PC-9 (cell line): ENCODE data around the gene GMEB2. TPM values are rescaled to one million over a fixed set of nuclear protein-coding genes. Genes with fewer than 3 reads are reported as not detected.

Experiments used
- BruUV-seq: library from RNA; stranded (reverse); fragments of 400-500 nt; replicated peaks from 2 replicates; lab custom pipeline; 2021; lab: Mats Ljungman, UMichigan
- CTCF ChIA-PET: fragments of 300-600 bp; sonication (Branson Sonifier 250); formaldehyde crosslinking; loops from one replicate; lab custom pipeline; 2022; ENCODE audit warnings: antibody characterized with exemption; lab: Charles Lee
- POLR2A ChIA-PET: fragments of 300-600 bp; sonication (Branson Sonifier 250); formaldehyde crosslinking; loops from one replicate; lab custom pipeline; 2022; ENCODE audit warnings: antibody characterized with exemption; ENCODE audit not compliant: unreplicated experiment; lab: Charles Lee
- DNase-seq, 2 experiments: peaks; one replicate each; pipeline versions ENCODE4 v3.0.0 to v3.0.0-alpha.2; 2015 to 2022; ENCODE audit warnings: mixed read lengths in 1 of 2
- H2AFZ ChIP-seq: fragments of 200-600 bp; sonication (generic); 2 replicates; pipeline ENCODE4 v1.8.1; 2017; ENCODE audit warnings: antibody characterized with exemption
- H3F3A ChIP-seq: fragments of 200-600 bp; sonication (generic); 2 replicates; pipeline ENCODE4 v1.8.1; 2017; ENCODE audit warnings: antibody characterized with exemption, mild to moderate bottlenecking, low read depth; ENCODE audit not compliant: insufficient read depth
- H3K27ac ChIP-seq: fragments of 200-600 bp; sonication (generic); 2 replicates; pipeline ENCODE4 v1.6.1; 2016; ENCODE audit warnings: mixed run types
- H3K27me3 ChIP-seq: fragments of 200-600 bp; sonication (generic); 2 replicates; pipeline ENCODE4 v1.6.1; 2016; ENCODE audit warnings: low read depth, mixed run types; ENCODE audit not compliant: insufficient read depth
- H3K36me3 ChIP-seq: fragments of 200-600 bp; sonication (generic); 2 replicates; pipeline ENCODE4 v1.6.1; 2016; ENCODE audit warnings: low read depth, mixed run types
- H3K4me1 ChIP-seq: fragments of 200-600 bp; sonication (generic); replicated peaks from 2 replicates; pipeline ENCODE4 v1.6.1; 2016; ENCODE audit warnings: mixed run types; ENCODE audit not compliant: insufficient read depth
- H3K4me2 ChIP-seq: fragments of 200-600 bp; sonication (generic); 2 replicates; pipeline ENCODE4 v1.6.1; 2017; ENCODE audit warnings: mixed run types
- H3K4me3 ChIP-seq: fragments of 200-600 bp; sonication (generic); 2 replicates; pipeline ENCODE4 v1.6.1; 2016; ENCODE audit warnings: mixed run types
- H3K79me2 ChIP-seq: fragments of 200-600 bp; sonication (generic); 2 replicates; pipeline ENCODE4 v1.6.1; 2017; ENCODE audit warnings: low read depth, mixed run types
- H3K9me2 ChIP-seq: fragments of 200-600 bp; sonication (generic); 2 replicates; pipeline ENCODE4 v1.8.1; 2017; ENCODE audit warnings: mild to moderate bottlenecking; ENCODE audit not compliant: insufficient read depth
- H3K9me3 ChIP-seq: fragments of 200-600 bp; sonication (generic); 2 replicates; pipeline ENCODE4 v1.8.1; 2016; ENCODE audit warnings: low read depth; ENCODE audit not compliant: insufficient read depth
- H4K20me1 ChIP-seq: fragments of 200-600 bp; sonication (generic); 2 replicates; pipeline ENCODE4 v1.8.1; 2017; ENCODE audit not compliant: insufficient read depth
- CTCF ChIP-seq: fragments of 200-600 bp; sonication (generic); conservative IDR thresholded peaks from 2 replicates; pipeline ENCODE4 v1.6.1; 2017; ENCODE audit warnings: mixed run types, antibody characterized with exemption, mild to moderate bottlenecking, moderate library complexity
- EZH2 ChIP-seq: fragments of 200-600 bp; sonication (generic); IDR thresholded peaks from 2 replicates; pipeline ENCODE4 v1.8.0; 2017; ENCODE audit warnings: antibody characterized with exemption, low read depth
- intact Hi-C: fragments of 100-400 bp; cut with micrococcal nuclease; formaldehyde crosslinking; loops from one replicate; pipeline ENCODE4 v1.10.0; 2022; ENCODE audit not compliant: unreplicated experiment
- total RNA-seq: library from RNA; stranded (reverse); gene quantifications from 2 replicates; pipeline ENCODE4 v1.2.3, GENCODE V29; 2021

Gene GMEB2
- total RNA-seq, 1 experiment from 2014 or later, result 19.3 TPM

- Histone ChIP-seq H3K27ac (no peak overlapping the region), H3K36me3 (no peaks in the 10 kb centered on the region), H4K20me1 (no peaks in the 10 kb centered on the region), H3K4me2 (no peak overlapping the region), H3K4me3 (no peak overlapping the region), H3F3A (peaks cover 9% of the 10 kb centered on the region), H3K27me3 (no peaks in the 10 kb centered on the region), H3K79me2 (no peaks in the 10 kb centered on the region), H3K9me2 (no peaks in the 10 kb centered on the region), H3K9me3 (no peaks in the 10 kb centered on the region), H3K4me1 (no peaks in the 10 kb centered on the region), H2AFZ (no peak overlapping the region)
- intact Hi-C loops, result no loop called here
- TF ChIP-seq EZH2 (no peak), CTCF (no peak)
- POLR2A ChIA-PET, result no interaction called here
- no peak for DNase-seq
- BruUV-seq, result no TSS peak
- CTCF ChIA-PET, result no interaction called here
These were observed 68.0 kb downstream of the GMEB2 start for GRCh38 chr20:63558804-63559484.

GRCh38 chr20:63557481-63557891, 69.4 kb downstream of the GMEB2 start:
- Histone ChIP-seq H3K4me3 (no peak overlapping the region), H3K27me3 (no peaks in the 10 kb centered on the region), H4K20me1 (no peaks in the 10 kb centered on the region), H3K79me2 (no peaks in the 10 kb centered on the region), H3K9me3 (no peaks in the 10 kb centered on the region), H3K27ac (no peak overlapping the region), H3K9me2 (no peaks in the 10 kb centered on the region), H2AFZ (no peak overlapping the region), H3F3A (peaks cover 16% of the 10 kb centered on the region), H3K4me1 (peaks cover 7% of the 10 kb centered on the region), H3K4me2 (no peak overlapping the region), H3K36me3 (no peaks in the 10 kb centered on the region)
- BruUV-seq, result no TSS peak
- no peak for TF ChIP-seq EZH2
- TF ChIP-seq CTCF, result no peak
- no peak for DNase-seq
- CTCF ChIA-PET, result no interaction called here
- intact Hi-C loops, result no loop called here
- POLR2A ChIA-PET, result no interaction called here

GRCh38 chr20:63556873-63557478, 69.9 kb downstream of the GMEB2 start:
- H4K20me1 ChIP-seq, result no peaks in the 10 kb centered on the region
- H3K27ac ChIP-seq, result no peak overlapping the region
- no peaks in the 10 kb centered on the region for H3K79me2 ChIP-seq
- intact Hi-C loops, result no loop called here
- DNase-seq, result no peak
- ChIA-PET CTCF (no interaction called here), POLR2A (interaction anchor here (0.7 kb wide), 1 partner anchor 18 kb away, joined by 4 read pairs; no protein-coding TSS in a partner anchor)
- H3K27me3 ChIP-seq, result no peaks in the 10 kb centered on the region
- TF ChIP-seq CTCF, result no peak
- no peak for TF ChIP-seq EZH2
- no peak overlapping the region for H2AFZ ChIP-seq
- no peak overlapping the region for H3K4me3 ChIP-seq
- peaks cover 21% of the 10 kb centered on the region for H3F3A ChIP-seq
- no peaks in the 10 kb centered on the region for H3K9me2 ChIP-seq
- H3K4me1 ChIP-seq, result peaks cover 12% of the 10 kb centered on the region
- no peaks in the 10 kb centered on the region for H3K9me3 ChIP-seq
- H3K36me3 ChIP-seq, result no peaks in the 10 kb centered on the region
- BruUV-seq, result no TSS peak
- no peak overlapping the region for H3K4me2 ChIP-seq
